GM12878 (cell line): ENCODE results near the gene TUBA3E.
"Not testable (repeated sequence)": the region's sequence is repeated elsewhere in the genome, so short reads cannot be mapped to it uniquely, and the experiment has no call there.

Experiments
- CEBPB ChIP-seq, 2 experiments: fragments of 150-350 bp in 1 of 2; IDR thresholded peaks; 2 replicates each; pipeline ENCODE4 v1.6.1; 2012 to 2014; ENCODE audit warnings: low read depth in 2 of 2, low read length in 2 of 2, borderline replicate concordance in 1 of 2, inconsistent platforms in 1 of 2
- CREB1 ChIP-seq: IDR thresholded peaks from 2 replicates; pipeline ENCODE4 v1.6.1; 2012; ENCODE audit warnings: low read depth, mild to moderate bottlenecking, inconsistent platforms
- EGR1 ChIP-seq, 2 experiments: IDR thresholded peaks; 1 replicate in 1 of 2; 2 replicates in 1 of 2; pipeline ENCODE4 v1.6.1; 2011 to 2012; ENCODE audit warnings: low read depth in 2 of 2, low read length in 2 of 2, borderline replicate concordance in 1 of 2, mild to moderate bottlenecking in 1 of 2, moderate library complexity in 1 of 2
- ELK1 ChIP-seq: IDR thresholded peaks from 2 replicates; pipeline ENCODE4 v1.6.1; 2012; ENCODE audit warnings: low read depth, low read length, improper control_type of control experiment
- FOXK2 ChIP-seq: fragments of 450-650 bp; IDR thresholded peaks from 2 replicates; pipeline ENCODE4 v1.6.1; 2017; ENCODE audit warnings: mild to moderate bottlenecking, moderate library complexity
- MAX ChIP-seq: IDR thresholded peaks from 2 replicates; pipeline ENCODE4 v1.6.1; 2012; ENCODE audit warnings: low read depth, low read length, improper control_type of control experiment
- POLR2A ChIP-seq: IDR thresholded peaks from 2 replicates; pipeline ENCODE4 v1.6.1; 2011; ENCODE audit warnings: low read depth, mild to moderate bottlenecking, low read length
- SP1 ChIP-seq: IDR thresholded peaks from one replicate; pipeline ENCODE4 v1.6.1; 2011; ENCODE audit warnings: low read depth, low read length
- SREBF2 ChIP-seq: IDR thresholded peaks from 2 replicates; pipeline ENCODE4 v1.6.1; 2012; ENCODE audit warnings: mild to moderate bottlenecking, low read length
- TF ChIP-seq, protein P1 (sequence below), 3 experiments: IDR thresholded peaks in 2 of 3; conservative IDR thresholded peaks in 1 of 3; 2 replicates each; pipeline ENCODE4 v1.5.1; 2011; ENCODE audit warnings: low read depth in 3 of 3, low read length in 3 of 3, mild to moderate bottlenecking in 3 of 3, control low read depth in 2 of 3, moderate library complexity in 2 of 3, inconsistent platforms in 1 of 3, mixed read lengths in 1 of 3; ENCODE audit not compliant: control insufficient read depth in 2 of 3, insufficient read depth in 1 of 3; ENCODE audit errors: extremely low read depth in 1 of 3
- TF ChIP-seq, protein P2 (sequence below): fragments of 450-650 bp; IDR thresholded peaks from 2 replicates; pipeline ENCODE4 v1.6.1; 2014; ENCODE audit warnings: mild to moderate bottlenecking

GRCh38 chr2:130151145-130151512 lies 47.1 kb downstream of the TUBA3E start:
- not testable (repeated sequence) for TF ChIP-seq CREB1; FOXK2; SREBF2; MAX; CEBPB (IDR thresholded peaks at IDR 0.05; ENCODE audit: borderline replicate concordance in 1 of 2, low read depth in 2 of 2, low read length in 2 of 2); ELK1; EGR1 (IDR thresholded peaks at IDR 0.05; ENCODE audit: borderline replicate concordance in 1 of 2, low read depth in 2 of 2, low read length in 2 of 2); SP1; POLR2A
- TF ChIP-seq, protein P1, sequence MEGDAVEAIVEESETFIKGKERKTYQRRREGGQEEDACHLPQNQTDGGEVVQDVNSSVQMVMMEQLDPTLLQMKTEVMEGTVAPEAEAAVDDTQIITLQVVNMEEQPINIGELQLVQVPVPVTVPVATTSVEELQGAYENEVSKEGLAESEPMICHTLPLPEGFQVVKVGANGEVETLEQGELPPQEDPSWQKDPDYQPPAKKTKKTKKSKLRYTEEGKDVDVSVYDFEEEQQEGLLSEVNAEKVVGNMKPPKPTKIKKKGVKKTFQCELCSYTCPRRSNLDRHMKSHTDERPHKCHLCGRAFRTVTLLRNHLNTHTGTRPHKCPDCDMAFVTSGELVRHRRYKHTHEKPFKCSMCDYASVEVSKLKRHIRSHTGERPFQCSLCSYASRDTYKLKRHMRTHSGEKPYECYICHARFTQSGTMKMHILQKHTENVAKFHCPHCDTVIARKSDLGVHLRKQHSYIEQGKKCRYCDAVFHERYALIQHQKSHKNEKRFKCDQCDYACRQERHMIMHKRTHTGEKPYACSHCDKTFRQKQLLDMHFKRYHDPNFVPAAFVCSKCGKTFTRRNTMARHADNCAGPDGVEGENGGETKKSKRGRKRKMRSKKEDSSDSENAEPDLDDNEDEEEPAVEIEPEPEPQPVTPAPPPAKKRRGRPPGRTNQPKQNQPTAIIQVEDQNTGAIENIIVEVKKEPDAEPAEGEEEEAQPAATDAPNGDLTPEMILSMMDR (IDR thresholded peaks at IDR 0.05 in 2 of 3, conservative IDR thresholded peaks at IDR 0.05 in 1 of 3; ENCODE audit: control insufficient read depth in 2 of 3, extremely low read depth in 1 of 3, insufficient read depth in 1 of 3, low read depth in 3 of 3, low read length in 3 of 3) = not testable (repeated sequence)
- TF ChIP-seq, protein P2, sequence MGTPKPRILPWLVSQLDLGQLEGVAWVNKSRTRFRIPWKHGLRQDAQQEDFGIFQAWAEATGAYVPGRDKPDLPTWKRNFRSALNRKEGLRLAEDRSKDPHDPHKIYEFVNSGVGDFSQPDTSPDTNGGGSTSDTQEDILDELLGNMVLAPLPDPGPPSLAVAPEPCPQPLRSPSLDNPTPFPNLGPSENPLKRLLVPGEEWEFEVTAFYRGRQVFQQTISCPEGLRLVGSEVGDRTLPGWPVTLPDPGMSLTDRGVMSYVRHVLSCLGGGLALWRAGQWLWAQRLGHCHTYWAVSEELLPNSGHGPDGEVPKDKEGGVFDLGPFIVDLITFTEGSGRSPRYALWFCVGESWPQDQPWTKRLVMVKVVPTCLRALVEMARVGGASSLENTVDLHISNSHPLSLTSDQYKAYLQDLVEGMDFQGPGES = not testable (repeated sequence)
